ENCODE data around the gene SIK3. TPM values are rescaled to one million over a fixed set of nuclear protein-coding genes. Genes with fewer than 3 reads are reported as not detected.

SIK3 gene
- total RNA-seq, 2 donors from 2014 or later, result 21.4 to 26.3 TPM

DNA sequence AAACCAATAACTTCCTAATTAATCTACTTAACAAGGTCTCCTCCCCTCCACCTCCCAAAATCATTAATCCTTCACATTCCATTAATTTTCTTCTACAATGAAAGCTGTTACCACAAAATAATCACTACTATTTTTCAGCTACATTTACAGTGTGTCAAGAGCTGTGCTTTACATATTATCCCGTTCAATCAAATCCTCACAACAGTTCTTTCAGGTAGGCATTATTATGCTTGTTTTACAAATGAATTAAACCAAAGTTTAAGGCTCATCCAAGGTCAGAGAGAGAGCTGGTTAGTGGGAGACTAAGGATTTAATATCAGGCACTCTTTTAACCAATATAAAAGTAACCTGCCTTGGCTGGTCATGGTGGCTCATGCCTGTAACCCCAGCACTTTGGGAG is 107.4 kb downstream of the SIK3 start:
- Mint-ChIP-seq H3K4me3 (no peak overlapping the region), H3K9me3 (no peaks in the 10 kb centered on the region), H3K36me3 (ENCODE audit: insufficient read depth in 2 of 2) (no peaks in the 10 kb centered on the region), H3K27me3 (ENCODE audit: low read depth) (no peaks in the 10 kb centered on the region), H3K27ac (no peak overlapping the region), H3K4me1 (ENCODE audit: low read depth) (peaks cover 79% of the 10 kb centered on the region)
- ATAC-seq (replicated peaks in 1 of 2), result no peak
- no peak for DNase-seq

DNA sequence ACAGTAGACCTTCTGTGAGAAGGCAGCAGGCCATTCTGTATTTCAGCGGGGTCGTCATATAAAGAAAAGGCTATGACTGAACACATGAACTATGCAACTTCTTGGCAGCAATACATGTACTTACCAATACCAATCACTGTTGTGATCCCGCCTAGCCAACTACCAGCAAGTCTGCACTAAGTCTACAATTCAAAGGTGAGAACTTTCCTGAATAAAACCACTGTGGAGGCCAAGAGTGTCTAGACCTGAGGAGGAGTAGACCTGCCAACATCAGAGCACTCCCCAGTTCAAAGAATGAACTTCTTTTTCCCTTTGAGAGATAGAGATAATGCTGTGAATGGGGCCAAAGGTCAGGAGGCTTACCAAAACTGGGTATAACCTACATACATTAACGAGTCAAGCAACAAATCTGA is 108.2 kb downstream of the SIK3 start:
- Mint-ChIP-seq H3K4me1 (ENCODE audit: low read depth) (peaks cover 79% of the 10 kb centered on the region), H3K9me3 (no peaks in the 10 kb centered on the region), H3K27ac (no peak overlapping the region), H3K4me3 (no peak overlapping the region), H3K36me3 (ENCODE audit: insufficient read depth in 2 of 2) (no peaks in the 10 kb centered on the region), H3K27me3 (ENCODE audit: low read depth) (no peaks in the 10 kb centered on the region)
- peak in 1 of 2 donors; percentile 31 for ATAC-seq (replicated peaks in 1 of 2)
- no peak for DNase-seq

GRCh38 chr11:116989184-116989583 is 109.0 kb downstream of the SIK3 start:
- Mint-ChIP-seq H3K9me3 (no peaks in the 10 kb centered on the region), H3K4me1 (ENCODE audit: low read depth) (peaks cover 80% of the 10 kb centered on the region), H3K36me3 (ENCODE audit: insufficient read depth in 2 of 2) (no peaks in the 10 kb centered on the region), H3K27ac (peak overlapping the region; percentile 77), H3K4me3 (peak overlapping the region in 1 of 2 donors; percentile 18), H3K27me3 (ENCODE audit: low read depth) (no peaks in the 10 kb centered on the region)
- DNase-seq (no peak), ATAC-seq (replicated peaks in 1 of 2) (no peak)

DNA sequence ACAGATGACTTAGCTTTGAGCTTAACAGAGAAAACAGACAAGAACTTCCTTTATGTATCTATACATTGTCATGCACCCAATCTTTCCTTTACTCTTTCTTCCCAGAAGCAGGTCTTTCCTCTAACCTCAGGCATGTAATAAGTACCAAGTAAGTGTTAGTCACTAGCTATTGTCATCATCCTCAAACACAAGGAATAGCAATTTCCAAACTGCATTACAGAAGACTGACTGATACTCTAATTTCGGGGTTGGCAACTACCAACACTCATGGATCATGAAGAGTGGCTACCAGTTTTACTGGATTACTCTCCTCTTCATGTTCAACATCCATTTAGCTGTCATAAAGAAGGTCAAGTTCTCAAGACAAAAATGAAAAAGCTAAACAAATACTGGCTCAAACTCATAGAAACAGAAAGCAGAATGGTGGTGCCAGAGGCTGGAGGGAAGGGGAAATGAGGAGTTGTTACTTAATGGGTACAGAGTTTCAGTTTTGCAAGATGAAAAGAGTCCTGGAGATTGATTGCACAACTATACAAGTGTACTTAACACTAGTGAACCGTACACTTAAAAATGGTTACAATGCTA is 111.6 kb downstream of the SIK3 start:
- Mint-ChIP-seq H3K27me3 (ENCODE audit: low read depth) (no peaks in the 10 kb centered on the region), H3K36me3 (ENCODE audit: insufficient read depth in 2 of 2) (no peaks in the 10 kb centered on the region), H3K9me3 (no peaks in the 10 kb centered on the region), H3K27ac (peak overlapping the region; percentile 51), H3K4me3 (peak overlapping the region; percentile 57 to 65), H3K4me1 (ENCODE audit: low read depth) (peaks cover 86% of the 10 kb centered on the region)
- DNase-seq, result peak; percentile 19 to 25
- ATAC-seq (replicated peaks in 1 of 2), result peak; percentile 85 to 87

DNA sequence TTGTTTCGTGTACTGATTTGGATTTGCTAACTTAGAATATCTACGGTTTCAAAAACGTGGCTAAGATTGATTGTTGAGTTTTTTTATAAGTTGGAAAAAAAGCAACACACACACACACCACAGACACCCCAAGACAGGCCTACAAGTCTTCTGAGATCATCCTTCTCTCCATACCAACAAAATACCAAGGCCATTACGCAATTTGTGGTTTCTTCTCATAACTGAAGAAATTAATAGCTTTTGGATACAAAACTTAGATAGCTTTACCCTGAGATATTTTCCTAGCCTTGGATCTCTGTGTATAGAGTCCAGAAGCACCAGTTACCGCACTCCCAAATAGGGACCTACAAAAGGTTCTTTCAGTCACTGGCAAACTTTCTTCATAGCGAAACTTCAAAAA is 113.6 kb downstream of the SIK3 start:
- peaks cover 88% of the 10 kb centered on the region for H3K4me1 Mint-ChIP-seq (ENCODE audit: low read depth)
- peak overlapping the region; percentile 61 for H3K27ac Mint-ChIP-seq
- no peaks in the 10 kb centered on the region for H3K27me3 Mint-ChIP-seq (ENCODE audit: low read depth)
- no peaks in the 10 kb centered on the region for H3K9me3 Mint-ChIP-seq
- ATAC-seq (replicated peaks in 1 of 2) (no peak), DNase-seq (no peak)
- peaks cover 0 to 2% of the 10 kb centered on the region in 2 donors for H3K36me3 Mint-ChIP-seq (ENCODE audit: insufficient read depth in 2 of 2)
- H3K4me3 Mint-ChIP-seq, result no peak overlapping the region

GRCh38 chr11:116984186-116984585 is 114.0 kb downstream of the SIK3 start:
- Mint-ChIP-seq H3K4me1 (ENCODE audit: low read depth) (peaks cover 88% of the 10 kb centered on the region), H3K36me3 (ENCODE audit: insufficient read depth in 2 of 2) (peaks cover 0 to 2% of the 10 kb centered on the region in 2 donors), H3K27me3 (ENCODE audit: low read depth) (no peaks in the 10 kb centered on the region), H3K9me3 (no peaks in the 10 kb centered on the region), H3K27ac (no peak overlapping the region), H3K4me3 (no peak overlapping the region)
- DNase-seq, result no peak
- no peak for ATAC-seq (replicated peaks in 1 of 2)

DNA sequence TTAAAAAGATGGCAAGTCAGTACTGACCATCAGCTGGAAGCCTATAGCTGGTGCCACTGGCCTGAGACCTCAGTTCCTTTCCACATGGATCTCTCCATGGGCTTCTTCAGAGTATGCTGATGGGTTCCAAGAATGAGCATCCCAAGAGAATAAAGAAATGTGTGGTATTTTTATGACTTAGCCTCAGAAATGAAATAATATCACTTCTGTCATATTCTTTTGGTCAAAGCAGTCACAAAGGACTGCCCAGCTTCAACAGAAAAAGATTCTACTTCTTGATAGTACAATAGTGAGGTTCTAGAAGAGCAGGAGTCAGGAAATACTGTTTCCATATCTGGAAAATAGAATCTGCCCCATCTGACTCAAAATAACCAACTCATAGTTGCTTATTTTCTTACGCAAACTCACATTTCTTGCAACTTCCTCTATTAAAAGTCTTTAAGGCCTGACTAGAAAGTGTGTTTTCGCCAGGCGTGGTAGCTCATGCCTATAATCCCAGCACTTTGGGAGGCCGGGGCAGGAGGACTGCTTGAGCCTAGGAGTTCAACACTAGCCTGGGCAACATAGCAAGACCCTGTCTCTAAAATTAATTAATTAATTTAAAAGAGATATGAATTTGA is 116.9 kb downstream of the SIK3 start:
- H3K9me3 Mint-ChIP-seq, result no peaks in the 10 kb centered on the region
- H3K4me3 Mint-ChIP-seq, result peak overlapping the region in 1 of 2 donors; percentile 70
- H3K4me1 Mint-ChIP-seq (ENCODE audit: low read depth), result peaks cover 70% of the 10 kb centered on the region
- no peaks in the 10 kb centered on the region for H3K27me3 Mint-ChIP-seq (ENCODE audit: low read depth)
- H3K36me3 Mint-ChIP-seq (ENCODE audit: insufficient read depth in 2 of 2), result peaks cover 2 to 4% of the 10 kb centered on the region in 2 donors
- peak overlapping the region; percentile 57 for H3K27ac Mint-ChIP-seq
- DNase-seq (no peak), ATAC-seq (replicated peaks in 1 of 2) (no peak)

DNA sequence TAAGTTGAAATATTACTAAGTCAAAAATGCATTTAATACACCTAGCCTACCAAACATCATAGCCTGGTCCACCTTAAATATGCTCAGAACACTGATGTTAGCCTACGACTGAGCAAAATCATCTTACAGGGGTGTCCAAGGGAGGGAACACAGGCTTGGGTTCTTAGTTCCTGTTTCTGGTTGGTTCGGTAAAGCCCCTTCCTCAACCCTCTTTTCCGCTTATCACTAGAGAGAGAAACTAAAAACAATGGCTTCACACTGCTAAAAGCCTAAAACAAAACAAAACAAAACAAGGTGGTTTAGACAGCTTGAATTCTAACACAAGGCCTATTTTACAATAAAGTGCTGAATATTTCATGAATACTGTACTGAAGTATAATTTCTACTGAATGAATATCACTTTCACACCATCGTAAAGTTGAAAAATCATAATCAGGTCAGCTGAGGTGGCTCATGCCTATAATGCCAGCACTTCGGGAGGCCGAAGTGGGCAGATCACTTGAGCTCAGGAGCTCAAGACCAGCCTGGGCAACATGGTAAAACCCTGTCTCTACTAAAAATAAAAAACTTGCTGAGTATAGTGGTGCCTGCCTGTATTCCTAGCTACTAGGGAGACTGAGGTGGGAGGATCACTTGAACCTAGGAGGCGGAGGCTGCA is 118.0 kb downstream of the SIK3 start:
- no peak for DNase-seq
- Mint-ChIP-seq H3K27ac (peak overlapping the region; percentile 66), H3K36me3 (ENCODE audit: insufficient read depth in 2 of 2) (peaks cover 2 to 4% of the 10 kb centered on the region in 2 donors), H3K4me1 (ENCODE audit: low read depth) (peaks cover 59% of the 10 kb centered on the region), H3K4me3 (peak overlapping the region; percentile 62 to 70), H3K27me3 (ENCODE audit: low read depth) (no peaks in the 10 kb centered on the region), H3K9me3 (no peaks in the 10 kb centered on the region)
- ATAC-seq (replicated peaks in 1 of 2), result peak; percentile 47 to 62

GRCh38 chr11:116976941-116977570 is 121.2 kb downstream of the SIK3 start:
- Mint-ChIP-seq H3K27ac (no peak overlapping the region), H3K4me3 (no peak overlapping the region), H3K4me1 (ENCODE audit: low read depth) (peaks cover 35% of the 10 kb centered on the region), H3K27me3 (ENCODE audit: low read depth) (no peaks in the 10 kb centered on the region), H3K9me3 (no peaks in the 10 kb centered on the region), H3K36me3 (ENCODE audit: insufficient read depth in 2 of 2) (peaks cover 2 to 4% of the 10 kb centered on the region in 2 donors)
- ATAC-seq (replicated peaks in 1 of 2), result no peak
- DNase-seq, result no peak

DNA sequence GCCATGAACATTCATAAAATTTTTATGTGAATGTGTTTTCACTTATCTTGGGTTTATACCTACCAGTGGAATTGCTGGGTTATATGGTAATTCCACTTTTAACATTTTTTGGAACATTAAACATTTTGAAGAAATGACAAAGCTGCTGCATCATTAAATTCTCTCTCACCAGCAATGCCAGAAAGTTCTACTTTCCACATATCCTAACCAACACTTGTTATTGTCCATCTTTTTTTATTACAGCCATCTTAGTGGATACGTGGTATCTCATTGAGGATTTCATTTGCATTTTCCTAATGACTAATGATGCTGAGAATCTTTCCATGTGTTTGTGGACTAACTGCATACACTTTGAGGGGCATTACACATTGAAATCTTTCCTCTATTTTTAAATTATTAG is 122.6 kb downstream of the SIK3 start:
- no peak overlapping the region for H3K4me3 Mint-ChIP-seq
- no peak for DNase-seq
- no peaks in the 10 kb centered on the region for H3K9me3 Mint-ChIP-seq
- no peak for ATAC-seq (replicated peaks in 1 of 2)
- no peak overlapping the region for H3K27ac Mint-ChIP-seq
- peaks cover 27% of the 10 kb centered on the region for H3K4me1 Mint-ChIP-seq (ENCODE audit: low read depth)
- no peaks in the 10 kb centered on the region for H3K27me3 Mint-ChIP-seq (ENCODE audit: low read depth)
- H3K36me3 Mint-ChIP-seq (ENCODE audit: insufficient read depth in 2 of 2), result peaks cover 2% of the 10 kb centered on the region in 2 donors

DNA sequence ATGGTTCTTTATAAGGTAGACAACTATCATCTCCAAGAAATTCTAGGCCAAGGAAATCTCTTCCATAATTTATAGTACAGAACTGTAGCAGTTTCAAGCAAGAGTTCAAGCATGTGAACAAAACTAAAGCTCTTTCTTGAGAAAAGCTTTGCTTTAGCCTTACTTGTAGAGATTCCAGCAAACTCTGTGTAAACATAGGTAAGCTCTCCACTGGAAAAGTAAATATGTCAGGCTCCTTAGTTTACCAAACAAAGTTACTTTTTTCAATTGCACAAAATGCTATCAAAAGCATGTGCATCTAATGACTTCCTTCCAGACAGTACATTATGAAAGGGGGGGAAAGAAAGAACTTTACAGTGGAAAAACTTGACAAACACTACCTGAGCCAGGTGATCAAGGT is 125.0 kb downstream of the SIK3 start:
- peaks cover 14% of the 10 kb centered on the region for H3K4me1 Mint-ChIP-seq (ENCODE audit: low read depth)
- H3K36me3 Mint-ChIP-seq (ENCODE audit: insufficient read depth in 2 of 2), result peaks cover 1 to 2% of the 10 kb centered on the region in 2 donors
- H3K27ac Mint-ChIP-seq, result no peak overlapping the region
- H3K27me3 Mint-ChIP-seq (ENCODE audit: low read depth), result no peaks in the 10 kb centered on the region
- DNase-seq (no peak), ATAC-seq (replicated peaks in 1 of 2) (no peak)
- no peaks in the 10 kb centered on the region for H3K9me3 Mint-ChIP-seq
- no peak overlapping the region for H3K4me3 Mint-ChIP-seq

DNA sequence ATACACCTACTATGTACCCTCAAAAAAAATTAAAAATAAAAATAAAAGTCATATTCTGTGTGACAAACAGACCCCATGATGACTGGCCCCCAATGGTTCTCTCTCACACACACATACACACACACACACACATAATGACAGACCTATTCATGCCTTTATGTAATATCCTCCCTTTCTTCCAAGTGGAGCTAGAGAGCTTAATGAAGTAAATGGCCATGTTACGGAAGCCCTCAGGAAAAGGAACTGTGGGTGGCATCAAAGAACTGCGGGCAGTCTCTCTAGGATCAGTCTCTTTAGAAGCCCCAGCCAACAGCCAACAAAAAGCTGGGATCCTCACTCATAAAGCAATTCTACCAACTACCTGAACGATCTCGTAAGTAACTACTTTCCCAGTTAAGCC is 125.5 kb downstream of the SIK3 start:
- H3K27ac Mint-ChIP-seq, result no peak overlapping the region

More for the DNA sequence above, 125.5 kb downstream of the SIK3 start:
- H3K27me3 Mint-ChIP-seq (ENCODE audit: low read depth), result no peaks in the 10 kb centered on the region
- peaks cover 0 to 2% of the 10 kb centered on the region in 2 donors for H3K36me3 Mint-ChIP-seq (ENCODE audit: insufficient read depth in 2 of 2)
- peaks cover 11% of the 10 kb centered on the region for H3K4me1 Mint-ChIP-seq (ENCODE audit: low read depth)
- no peaks in the 10 kb centered on the region for H3K9me3 Mint-ChIP-seq
- DNase-seq (no peak), ATAC-seq (replicated peaks in 1 of 2) (no peak)
- H3K4me3 Mint-ChIP-seq, result no peak overlapping the region
